Measurements from ENCODE around the gene NPRL2. TPM values are rescaled to one million over a fixed set of nuclear protein-coding genes. Genes with fewer than 3 reads are reported as not detected.

The NPRL2 gene
- total and polyA plus RNA-seq, 2 donors (not counting 3 experiments of a cell fraction or from before 2014, with no cell fraction given), result 13.4 to 30.6 TPM

- Histone ChIP-seq H3K4me1 (ENCODE audit: control insufficient read depth, extremely low read depth, insufficient read depth, low read length) (peaks cover 53% of the 10 kb centered on the region), H3K4me2 (ENCODE audit: insufficient read depth, low read length) (peak overlapping the region; percentile 75), H3K9me1 (replicated peaks; ENCODE audit: control insufficient read depth, extremely low read depth, insufficient read depth, low read length) (no peaks in the 10 kb centered on the region), H3K9ac (replicated peaks; ENCODE audit: extremely low read depth, insufficient read depth, low read length) (peak overlapping the region; percentile 88), H3K4me3 (replicated peaks in 1 of 3; ENCODE audit: insufficient read depth in 1 of 3, low read depth in 1 of 3, low read length in 3 of 3) (peak overlapping the region in 1 of 3 experiments; percentile 25), H3K79me2 (ENCODE audit: control insufficient read depth, insufficient read depth, low read length) (peaks cover 43% of the 10 kb centered on the region), H3K9me3 (replicated peaks; ENCODE audit: control insufficient read depth, insufficient read depth, low read length) (no peaks in the 10 kb centered on the region), H3K27ac (ENCODE audit: insufficient read depth, low read depth, low read length) (peak overlapping the region; percentile 99), H4K20me1 (replicated peaks; ENCODE audit: control insufficient read depth, extremely low read depth, insufficient read depth, low read length) (no peaks in the 10 kb centered on the region), H3K36me3 (ENCODE audit: control insufficient read depth in 2 of 2, extremely low read depth in 1 of 2, insufficient read depth in 2 of 2, low read length in 2 of 2) (peaks cover 8 to 21% of the 10 kb centered on the region in 2 experiments), H3K27me3 (ENCODE audit: control insufficient read depth in 2 of 2, insufficient read depth in 2 of 2, low read length in 2 of 2) (no peaks in the 10 kb centered on the region), H2AFZ (ENCODE audit: low read depth, low read length) (no peak overlapping the region)
- FAIRE-seq (no peak), DNase-seq (ENCODE audit: low read depth, low spot score) (peak; percentile 95)
- CTCF ChIA-PET, result interaction anchor here (0.7 to 4.3 kb wide), 21 partner anchors 9 to 219 kb away, joined by 3 to 66 read pairs (median 8); partner anchors contain the start of genes CYB561D2, HYAL1, HYAL3 and IFRD2
- BruUV-seq (replicated peaks), result no TSS peak
- intact Hi-C loops (cut with micrococcal nuclease), result loop anchor here (1.0 to 2.0 kb wide), 6 partner anchors 11 to 157 kb away; partner anchors contain the start of genes HYAL3 and NAA80
- POLR2A ChIA-PET, result interaction anchor here (1.5 to 5.1 kb wide), 2 partner anchors 12 to 25 kb away, joined by 5 to 38 read pairs; partner anchors contain the start of genes HYAL3 and NAA80
- dilution Hi-C loops (cut with MboI; ENCODE audit: extremely low pct_ligation_motif_present, low sequenced_read_pairs), result no loop called here
- TF ChIP-seq POLR2AphosphoS5 (IDR thresholded peaks at IDR 0.05; ENCODE audit: insufficient read depth, low read depth, low read length), result peak; percentile 98
- TF ChIP-seq JUN (IDR thresholded peaks at IDR 0.05; ENCODE audit: borderline replicate concordance, insufficient read depth, insufficient read length, low read depth), result peak; percentile 54
- no peak for TF ChIP-seq EZH2 (IDR thresholded peaks at IDR 0.05; ENCODE audit: borderline replicate concordance, low read depth, low read length, severe bottlenecking)
- TF ChIP-seq MAX (IDR thresholded peaks at IDR 0.05; ENCODE audit: insufficient read depth, insufficient read length), result no peak
- peak; percentile 90 for TF ChIP-seq POLR2A (IDR thresholded peaks at IDR 0.05; ENCODE audit: low read depth, low read length)
- TF ChIP-seq FOS (IDR thresholded peaks at IDR 0.05; ENCODE audit: borderline replicate concordance, insufficient read depth, low read length), result peak; percentile 70
- TF ChIP-seq CTCF (IDR thresholded peaks at IDR 0.05; ENCODE audit: extremely low read depth in 1 of 2, insufficient read depth in 1 of 2, low read depth in 1 of 2, low read length in 2 of 2), result peak in 1 of 2 donors; percentile 13
- peak; percentile 27 for TF ChIP-seq MYC (IDR thresholded peaks at IDR 0.05; ENCODE audit: low read depth, low read length)
- TF ChIP-seq GATA2 (IDR thresholded peaks at IDR 0.05; ENCODE audit: insufficient read depth, insufficient read length, low read depth, low read length), result peak; percentile 47
These were observed 26.9 kb downstream of the NPRL2 start for GRCh38 chr3:50323614-50324199.
